Activated CD8-positive, alpha-beta memory T cell treated with anti-CD3 and anti-CD28 coated beads, Interleukin-2, amount 10 ng/mL, durations not matched to agents 7 days and 5 days (primary cell): ENCODE data around the gene OPA3. TPM values are rescaled to one million over a fixed set of nuclear protein-coding genes. Genes with fewer than 3 reads are reported as not detected.

Experiments
- ATAC-seq: fragments of 150-1000 bp; cut with Tn5 transposase; one replicate; pipeline ENCODE4 v1.10.0; 2021; ENCODE audit warnings: moderate library complexity
- CTCF ChIA-PET: fragments of 350-600 bp; sonication (Branson Sonifier 250); formaldehyde crosslinking; loops from one replicate; lab custom pipeline; 2021; ENCODE audit warnings: antibody characterized with exemption; lab: Charles Lee
- DNase-seq: peaks from one replicate; pipeline ENCODE4 v3.0.0-alpha.2; 2020
- H3K27ac Mint-ChIP-seq: one replicate; pipeline ENCODE4 v1.8.0; 2021; ENCODE audit warnings: mild to moderate bottlenecking, mixed read lengths
- H3K27me3 Mint-ChIP-seq: one replicate; pipeline ENCODE4 v1.8.0; 2021; ENCODE audit warnings: mixed read lengths
- H3K36me3 Mint-ChIP-seq: one replicate; pipeline ENCODE4 v1.8.0; 2021; ENCODE audit warnings: mild to moderate bottlenecking, mixed read lengths
- H3K4me1 Mint-ChIP-seq: one replicate; pipeline ENCODE4 v1.8.0; 2021; ENCODE audit warnings: mixed read lengths
- H3K4me3 Mint-ChIP-seq: one replicate; pipeline ENCODE4 v1.8.0; 2021; ENCODE audit warnings: mild to moderate bottlenecking, moderate library complexity, mixed read lengths
- H3K9me3 Mint-ChIP-seq: one replicate; pipeline ENCODE4 v1.8.0; 2022; ENCODE audit warnings: low read depth, mixed read lengths
- total RNA-seq, 2 experiments: library from RNA; stranded (reverse); gene quantifications; one replicate each; pipeline ENCODE4 v1.2.3, GENCODE V29; 2021

The OPA3 gene
- total RNA-seq, 2 experiments from 2014 or later, result 13.4 to 16.7 TPM

DNA sequence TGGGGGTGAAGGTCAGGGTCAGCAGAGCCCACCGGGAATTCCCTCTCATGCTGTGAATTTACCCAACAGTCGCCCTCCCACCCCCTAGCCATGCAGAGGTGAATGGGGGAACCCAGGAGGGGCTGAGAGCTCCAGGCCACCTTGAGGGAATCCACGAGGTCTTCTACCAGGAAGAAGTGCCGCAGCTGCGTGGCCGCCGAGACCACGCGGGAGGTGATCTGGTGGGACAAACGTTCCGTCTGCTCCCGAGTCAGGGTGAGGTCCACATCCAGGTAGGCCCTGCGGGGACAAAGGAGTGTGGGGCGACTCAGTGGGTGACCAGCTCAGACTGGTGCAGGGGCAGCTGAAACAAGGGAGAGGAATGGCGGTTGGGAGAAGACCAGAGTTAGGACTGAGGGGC is 95.9 kb downstream of the OPA3 start:
- Mint-ChIP-seq H3K27me3 (peaks cover 3% of the 10 kb centered on the region), H3K4me1 (peaks cover 19% of the 10 kb centered on the region), H3K27ac (no peak overlapping the region), H3K9me3 (no peaks in the 10 kb centered on the region), H3K36me3 (no peaks in the 10 kb centered on the region), H3K4me3 (no peak overlapping the region)
- CTCF ChIA-PET, result interaction anchor here (0.7 to 23.2 kb wide), 7 partner anchors 9 to 154 kb away, joined by 3 to 1113 read pairs (median 3); partner anchors contain the start of genes ERCC1, PPM1N and RTN2
- DNase-seq (no peak), ATAC-seq (no peak)

DNA sequence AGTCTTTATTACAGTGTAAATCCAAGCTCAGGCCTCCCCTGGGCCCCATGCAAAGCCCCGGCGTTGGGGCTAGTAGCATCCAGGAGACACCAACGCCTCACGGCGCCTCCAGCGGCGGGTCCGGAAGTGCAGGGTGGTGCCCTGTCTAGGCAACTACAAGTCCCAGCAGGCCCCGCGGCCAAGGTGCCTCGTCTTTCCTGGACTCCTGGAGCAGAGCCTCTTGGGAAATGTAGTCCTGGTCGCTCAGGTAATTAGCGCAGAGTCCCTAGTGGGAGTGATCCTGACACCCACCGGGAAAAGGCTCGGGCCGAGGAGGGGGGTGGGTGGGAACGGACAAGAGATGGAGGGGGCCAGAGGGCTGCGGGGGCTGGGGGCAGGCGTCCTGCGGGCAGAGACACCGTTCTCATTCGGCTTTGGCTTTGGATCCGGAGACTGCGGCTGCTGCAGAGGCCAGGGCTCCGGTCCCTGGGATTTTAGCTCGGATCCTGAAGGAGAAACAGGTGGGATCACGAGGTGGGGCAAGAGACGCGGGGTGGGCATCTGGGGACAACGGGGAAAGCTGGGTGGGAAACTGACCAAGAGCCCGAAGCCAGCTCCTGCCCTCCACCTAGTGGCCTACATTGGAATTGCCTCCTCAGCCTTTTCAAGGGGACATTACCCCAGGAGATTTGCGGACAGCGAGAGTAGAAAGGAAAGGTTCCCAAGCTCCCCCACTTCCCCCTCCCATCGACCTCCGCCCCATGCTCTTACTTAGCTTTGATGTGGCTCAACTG is 99.1 kb downstream of the OPA3 start:
- peaks cover 12% of the 10 kb centered on the region for H3K4me1 Mint-ChIP-seq
- CTCF ChIA-PET, result interaction anchor here (0.6 to 23.2 kb wide), 49 partner anchors 6 to 231 kb away, joined by 3 to 1113 read pairs (median 4); partner anchors contain the start of genes ERCC1, FOSB, OPA3 and PPM1N
- no peaks in the 10 kb centered on the region for H3K36me3 Mint-ChIP-seq
- H3K4me3 Mint-ChIP-seq, result peak overlapping the region; percentile 85
- H3K9me3 Mint-ChIP-seq, result no peaks in the 10 kb centered on the region
- H3K27ac Mint-ChIP-seq, result peak overlapping the region; percentile 90
- H3K27me3 Mint-ChIP-seq, result no peaks in the 10 kb centered on the region
- DNase-seq (peak; percentile 99), ATAC-seq (peak; percentile 98)

DNA sequence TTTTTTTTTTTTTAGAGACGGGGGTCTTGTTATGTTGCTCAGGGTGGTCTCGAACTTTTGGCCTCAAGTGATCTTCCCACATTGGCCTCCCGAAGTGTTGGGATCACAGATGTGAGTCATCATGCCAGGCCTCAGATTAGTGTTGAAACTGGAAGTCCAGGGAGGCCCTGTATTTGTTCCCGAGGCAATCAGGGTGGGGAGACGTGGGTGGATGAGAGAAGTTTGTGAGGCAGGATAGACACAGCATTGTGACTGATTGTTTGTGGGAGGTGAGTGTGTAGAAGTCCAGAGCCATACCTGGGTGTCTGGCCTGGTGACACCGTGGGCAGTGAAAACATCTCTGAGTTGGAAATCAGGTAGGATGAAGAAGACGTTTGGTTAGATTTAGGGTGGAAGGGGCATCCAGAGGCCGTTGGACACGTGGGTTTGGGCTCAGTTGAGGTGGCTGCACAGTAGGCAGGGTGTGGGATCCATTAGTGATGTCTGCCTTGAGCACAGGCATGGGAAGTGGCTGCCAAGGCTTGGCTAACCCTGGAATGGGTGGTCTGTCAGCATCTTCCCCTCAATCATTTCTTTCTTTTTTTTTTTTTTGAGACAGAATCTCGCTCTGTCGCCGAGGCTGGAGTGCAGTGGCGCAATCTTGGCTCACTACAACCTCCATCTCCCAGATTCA is 100.2 kb downstream of the OPA3 start:
- Mint-ChIP-seq H3K27ac (no peak overlapping the region), H3K36me3 (no peaks in the 10 kb centered on the region), H3K4me3 (no peak overlapping the region), H3K4me1 (peaks cover 16% of the 10 kb centered on the region), H3K9me3 (no peaks in the 10 kb centered on the region), H3K27me3 (no peaks in the 10 kb centered on the region)
- CTCF ChIA-PET, result interaction anchor here (0.6 to 23.2 kb wide), 35 partner anchors 9 to 232 kb away, joined by 3 to 1113 read pairs (median 6); partner anchors contain the start of genes ERCC1, FOSB, OPA3 and PPM1N
- ATAC-seq (no peak), DNase-seq (no peak)

DNA sequence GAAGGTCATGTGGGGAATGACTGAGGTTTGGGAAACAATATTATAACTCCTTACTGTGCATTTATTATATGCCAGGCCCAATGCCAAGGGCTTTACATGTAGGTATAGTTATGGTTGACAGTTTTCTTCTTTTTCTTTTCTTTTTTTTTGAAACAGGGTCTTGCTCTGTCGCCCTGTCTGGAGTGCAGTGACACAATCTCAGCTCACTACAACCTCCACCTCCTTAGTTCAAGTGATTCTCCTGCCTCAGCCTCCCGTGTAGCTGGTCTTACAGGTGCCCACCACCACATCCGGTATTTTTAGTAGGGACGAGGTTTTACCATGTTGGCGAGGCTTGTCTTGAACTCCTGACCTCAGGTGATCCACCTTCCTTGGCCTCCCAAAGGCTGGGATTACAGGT is 101.6 kb downstream of the OPA3 start:
- H3K4me3 Mint-ChIP-seq, result no peak overlapping the region
- CTCF ChIA-PET, result interaction anchor here (1.2 to 23.2 kb wide), 2 partner anchors 16 to 46 kb away, joined by 3 to 1113 read pairs; partner anchors contain the start of gene ERCC1
- H3K4me1 Mint-ChIP-seq, result peaks cover 25% of the 10 kb centered on the region
- H3K9me3 Mint-ChIP-seq, result no peaks in the 10 kb centered on the region
- H3K27ac Mint-ChIP-seq, result no peak overlapping the region
- no peaks in the 10 kb centered on the region for H3K36me3 Mint-ChIP-seq
- peaks cover 2% of the 10 kb centered on the region for H3K27me3 Mint-ChIP-seq
- no peak for DNase-seq
- ATAC-seq, result no peak

DNA sequence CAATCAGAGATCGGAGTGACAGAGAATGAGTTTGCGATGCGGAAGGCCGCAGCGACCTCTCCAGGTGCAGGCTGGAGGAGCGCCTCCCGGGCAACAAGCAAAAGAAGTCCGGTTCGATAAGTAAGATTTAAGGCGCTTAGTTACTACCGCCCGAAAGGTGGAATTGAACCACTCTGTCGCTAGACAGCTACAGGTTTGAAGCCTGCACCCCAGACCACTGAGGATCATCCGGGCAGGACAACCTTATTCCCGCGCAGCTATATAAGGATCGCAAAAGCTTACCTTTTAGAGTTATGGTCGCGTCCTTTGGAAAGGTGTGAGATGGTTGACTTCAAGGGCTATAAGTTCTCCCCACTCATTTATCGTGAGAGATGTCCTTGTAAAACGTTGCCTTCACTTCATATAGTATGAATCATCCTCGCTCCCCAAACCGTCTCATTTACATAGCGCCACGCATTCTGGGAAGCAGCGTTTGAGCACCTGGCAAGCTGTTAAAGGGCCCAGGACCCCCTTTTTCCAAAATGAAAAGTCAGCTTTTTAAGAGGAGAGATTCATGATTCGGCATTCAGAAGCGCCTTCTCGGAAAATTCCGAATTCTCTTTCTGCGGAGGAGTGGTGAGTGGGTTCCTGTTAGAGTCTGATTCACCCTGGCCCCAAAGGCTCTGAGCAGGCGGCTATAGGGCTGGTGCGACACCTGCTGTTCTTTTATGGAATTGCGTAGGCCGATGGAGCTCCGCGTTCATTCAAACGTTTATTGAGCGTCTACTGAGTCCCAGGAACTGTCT is 106.0 kb downstream of the OPA3 start:
- DNase-seq (peak; percentile 96), ATAC-seq (peak; percentile 56)
- CTCF ChIA-PET, result interaction anchor here (0.7 to 23.2 kb wide), 36 partner anchors 10 to 385 kb away, joined by 3 to 1113 read pairs (median 6); partner anchors contain the start of genes EML2, ERCC1, FOSB and OPA3
- Mint-ChIP-seq H3K36me3 (no peaks in the 10 kb centered on the region), H3K4me1 (peaks cover 33% of the 10 kb centered on the region), H3K27ac (peak overlapping the region; percentile 96), H3K9me3 (no peaks in the 10 kb centered on the region), H3K4me3 (peak overlapping the region; percentile 55), H3K27me3 (peaks cover 9% of the 10 kb centered on the region)

DNA sequence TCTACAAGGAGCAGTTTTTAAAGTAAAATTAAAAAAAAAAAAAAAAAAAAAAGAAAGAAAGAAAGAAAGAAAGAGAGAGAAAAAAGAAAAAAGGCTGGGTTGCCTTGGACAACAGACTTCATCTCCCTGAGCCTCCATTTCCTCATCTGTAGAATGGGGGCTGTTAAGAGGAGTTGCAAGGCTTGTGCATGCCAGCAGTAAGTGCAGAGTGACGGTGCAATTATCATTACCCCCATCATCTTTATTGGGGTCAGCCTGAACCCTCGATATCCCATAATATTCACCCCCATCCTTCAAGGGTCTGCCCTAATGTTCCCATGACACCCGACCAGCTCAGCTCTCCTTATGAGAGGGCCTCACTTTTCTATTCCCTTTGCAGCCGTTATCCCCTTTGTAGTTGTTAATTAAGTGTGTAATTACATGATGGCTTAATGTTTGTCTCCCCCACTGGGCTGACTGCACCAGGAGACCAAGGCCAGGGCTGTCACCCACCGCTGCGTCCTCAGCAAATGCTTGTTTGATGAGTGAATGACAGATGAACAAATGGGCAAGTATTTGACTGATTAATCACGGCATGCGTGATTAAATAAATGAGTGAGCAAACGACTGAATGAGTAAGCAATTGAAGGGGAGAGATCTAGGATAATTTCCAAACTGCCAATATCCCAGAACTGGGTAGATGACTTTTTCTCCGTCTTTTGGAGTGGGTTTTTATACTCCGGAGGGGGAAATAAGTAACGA is 106.7 kb downstream of the OPA3 start:
- Mint-ChIP-seq H3K36me3 (no peaks in the 10 kb centered on the region), H3K27me3 (peaks cover 13% of the 10 kb centered on the region), H3K27ac (peak overlapping the region; percentile 96), H3K4me1 (peaks cover 33% of the 10 kb centered on the region), H3K9me3 (no peaks in the 10 kb centered on the region), H3K4me3 (peak overlapping the region; percentile 55)
- peak; percentile 58 for DNase-seq
- CTCF ChIA-PET, result interaction anchor here (0.7 to 23.2 kb wide), 31 partner anchors 11 to 385 kb away, joined by 3 to 1113 read pairs (median 6); partner anchors contain the start of genes EML2, ERCC1, FOSB and OPA3
- no peak for ATAC-seq

Other genes starting within 250 kb of the OPA3 start
- gene KLC3, start 244.1 kb downstream of the OPA3 start, total RNA-seq, result not detected
- gene ERCC2, start 214.2 kb downstream of the OPA3 start, total RNA-seq, result 10 to 100 TPM; 26.1 to 26.8 TPM
- 10 to 100 TPM in 1 of 2 experiments, 1 to 10 TPM in 1; 6.4 to 11.7 TPM for gene PPP1R13L, start 179.7 kb downstream of the OPA3 start, total RNA-seq
- gene POLR1G, start 178.2 kb downstream of the OPA3 start, total RNA-seq, result 10 to 100 TPM in 1 of 2 experiments, 1 to 10 TPM in 1; 8.9 to 12.2 TPM
- 10 to 100 TPM; 62.5 to 73.4 TPM for gene ERCC1, start 160.9 kb downstream of the OPA3 start, total RNA-seq
- 10 to 100 TPM in 1 of 2 experiments, 1 to 10 TPM in 1; 5.6 to 98.6 TPM for gene FOSB, start 116.8 kb downstream of the OPA3 start, total RNA-seq
- gene RTN2, start 87.8 kb downstream of the OPA3 start, total RNA-seq, result 1 to 10 TPM; 3.1 to 4.3 TPM
- gene PPM1N, start 86.4 kb downstream of the OPA3 start, total RNA-seq, result 1 to 10 TPM; 4.3 to 4.5 TPM
- 100 to 1,000 TPM; 223 to 308 TPM for gene VASP, start 77.3 kb downstream of the OPA3 start, total RNA-seq
- gene GPR4, start 17.4 kb upstream of the OPA3 start, total RNA-seq, result not detected
- 100 to 1,000 TPM; 122 to 128 TPM for gene EML2, start 54.6 kb upstream of the OPA3 start, total RNA-seq
- gene GIPR, start 83.4 kb upstream of the OPA3 start, total RNA-seq, result 10 to 100 TPM; 12.1 to 14.7 TPM
- 100 to 1,000 TPM; 602 to 634 TPM for gene SNRPD2, start 107.2 kb upstream of the OPA3 start, total RNA-seq
- 10 to 100 TPM in 1 of 2 experiments, 1 to 10 TPM in 1; 9.6 to 12.7 TPM for gene QPCTL, start 107.9 kb upstream of the OPA3 start, total RNA-seq
- gene FBXO46, start 146.1 kb upstream of the OPA3 start, total RNA-seq, result 10 to 100 TPM; 33.0 to 37.1 TPM
- not detected for gene MEIOSIN, start 148.6 kb upstream of the OPA3 start, total RNA-seq
- gene SIX5, start 184.4 kb upstream of the OPA3 start, total RNA-seq, result 1 to 10 TPM; 1.5 to 2.8 TPM
- gene DMPK, start 197.7 kb upstream of the OPA3 start, total RNA-seq, result 10 to 100 TPM; 26.7 to 31.0 TPM
- gene DMWD, start 208.0 kb upstream of the OPA3 start, total RNA-seq, result 10 to 100 TPM; 47.0 to 47.9 TPM
- under 1 TPM; 0.19 to 0.23 TPM for gene RSPH6A, start 230.5 kb upstream of the OPA3 start, total RNA-seq